Liver (tissue), 3 donors: ENCODE data around the gene ZNF532.

Source experiments
- CTCF ChIP-seq: fragments of 150-350 bp; IDR thresholded peaks from 2 replicates; pipeline ENCODE4 v1.5.1; 2017; ENCODE audit warnings: improper control_type of control experiment, low read depth, low read length; ENCODE audit not compliant: missing input control
- JUND ChIP-seq, 2 donors: IDR thresholded peaks; 2 replicates each; pipeline ENCODE4 v1.6.1; 2016; ENCODE audit warnings: antibody characterized with exemption in 2 of 2
- SP1 ChIP-seq: IDR thresholded peaks from 2 replicates; pipeline ENCODE4 v1.6.1; 2018; ENCODE audit warnings: antibody characterized with exemption, mild to moderate bottlenecking
- TF ChIP-seq, protein P1 (sequence below): IDR thresholded peaks from 2 replicates; pipeline ENCODE4 v1.6.1; 2016; ENCODE audit warnings: antibody characterized with exemption
- donor health status: healthy.
- donor health status: healthy.

DNA sequence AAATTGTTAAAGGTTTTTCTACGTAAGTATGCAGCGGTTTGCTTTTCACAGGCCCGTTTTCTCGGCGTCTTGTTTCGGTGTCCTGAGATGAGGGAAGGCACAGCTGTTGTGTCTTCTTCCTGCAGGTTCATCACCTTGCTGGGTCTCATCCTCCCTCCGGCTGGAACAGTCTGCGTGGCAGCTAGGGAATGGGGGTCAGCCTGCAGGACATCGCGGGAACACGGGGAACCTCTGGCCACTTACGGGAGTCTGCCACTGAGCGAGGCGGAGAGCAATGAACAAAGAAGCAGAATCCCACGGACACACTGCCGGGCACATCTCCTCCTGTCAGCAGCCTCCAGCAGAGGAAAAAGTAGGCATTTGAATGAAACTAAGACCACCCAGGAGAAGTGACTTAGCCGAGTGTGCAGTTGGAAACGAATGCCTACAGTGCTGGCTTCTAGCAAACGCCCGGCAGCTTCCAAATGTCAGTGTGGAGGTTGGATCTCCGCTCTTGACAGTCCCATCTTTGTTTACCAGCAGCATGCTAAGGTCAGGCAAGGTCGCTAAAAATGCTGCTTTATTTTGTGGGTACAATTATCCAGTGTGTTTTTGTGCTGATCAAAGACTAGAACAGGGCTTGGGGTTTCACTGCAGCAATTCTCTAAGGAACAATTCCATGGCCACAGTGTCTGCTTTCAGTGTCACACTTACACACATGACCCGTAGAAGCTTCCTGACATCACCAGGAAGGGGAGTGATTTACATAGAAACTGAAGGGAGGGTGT, 165.2 kb downstream of the ZNF532 start:
- no peak for TF ChIP-seq CTCF
- TF ChIP-seq JUND (IDR thresholded peaks at IDR 0.05): no peak
- TF ChIP-seq, protein P1, sequence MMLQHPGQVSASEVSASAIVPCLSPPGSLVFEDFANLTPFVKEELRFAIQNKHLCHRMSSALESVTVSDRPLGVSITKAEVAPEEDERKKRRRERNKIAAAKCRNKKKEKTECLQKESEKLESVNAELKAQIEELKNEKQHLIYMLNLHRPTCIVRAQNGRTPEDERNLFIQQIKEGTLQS: no peak
- TF ChIP-seq SP1: no peak
